KMS-11 (cell line): ENCODE results near the gene CARD10.

Experiments
- H2AFZ ChIP-seq: fragments of 200-600 bp; sonication (generic); 2 replicates; pipeline ENCODE4 v1.6.1; 2016; ENCODE audit warnings: antibody characterized with exemption, mixed run types, low read depth
- H3K27ac ChIP-seq: fragments of 200-600 bp; sonication (generic); 2 replicates; pipeline ENCODE4 v1.6.1; 2016; ENCODE audit warnings: mild to moderate bottlenecking, mixed run types
- H3K27me3 ChIP-seq: fragments of 200-600 bp; sonication (generic); 2 replicates; pipeline ENCODE4 v1.6.1; 2017; ENCODE audit warnings: mild to moderate bottlenecking, low read depth, mixed run types, moderate library complexity; ENCODE audit not compliant: insufficient read depth
- H3K36me3 ChIP-seq: fragments of 200-600 bp; sonication (generic); 2 replicates; pipeline ENCODE4 v1.6.1; 2017; ENCODE audit warnings: mild to moderate bottlenecking, mixed run types; ENCODE audit not compliant: insufficient read depth
- H3K4me1 ChIP-seq: fragments of 200-600 bp; sonication (generic); 2 replicates; pipeline ENCODE4 v1.6.1; 2016; ENCODE audit warnings: mild to moderate bottlenecking, low read depth, mixed run types; ENCODE audit not compliant: poor library complexity, severe bottlenecking
- H3K4me2 ChIP-seq: fragments of 200-600 bp; sonication (generic); 2 replicates; pipeline ENCODE4 v1.7.0; 2016; ENCODE audit warnings: mild to moderate bottlenecking, mixed run types
- H3K4me3 ChIP-seq: fragments of 200-600 bp; sonication (generic); IDR thresholded peaks from 2 replicates; pipeline ENCODE4 v1.6.1; 2017; ENCODE audit warnings: low read depth, low read length, mixed read lengths; ENCODE audit not compliant: insufficient read depth
- H3K79me2 ChIP-seq: fragments of 200-600 bp; sonication (generic); 2 replicates; pipeline ENCODE4 v1.6.1; 2016; ENCODE audit warnings: low read depth, mixed run types; ENCODE audit not compliant: insufficient read depth
- H3K9ac ChIP-seq: fragments of 200-600 bp; sonication (generic); 2 replicates; pipeline ENCODE4 v1.6.1; 2016; ENCODE audit warnings: mild to moderate bottlenecking, mixed run types
- H4K20me1 ChIP-seq: fragments of 200-600 bp; sonication (generic); 2 replicates; pipeline ENCODE4 v1.6.1; 2016; ENCODE audit warnings: mild to moderate bottlenecking, mixed run types; ENCODE audit not compliant: insufficient read depth
- TF ChIP-seq, protein P1 (sequence below): fragments of 200-600 bp; sonication (generic); conservative IDR thresholded peaks from 2 replicates; pipeline ENCODE4 v1.6.1; 2017; ENCODE audit warnings: low read depth, mild to moderate bottlenecking, antibody characterized with exemption, low read length, moderate library complexity, mixed read lengths

Gene CARD10

DNA sequence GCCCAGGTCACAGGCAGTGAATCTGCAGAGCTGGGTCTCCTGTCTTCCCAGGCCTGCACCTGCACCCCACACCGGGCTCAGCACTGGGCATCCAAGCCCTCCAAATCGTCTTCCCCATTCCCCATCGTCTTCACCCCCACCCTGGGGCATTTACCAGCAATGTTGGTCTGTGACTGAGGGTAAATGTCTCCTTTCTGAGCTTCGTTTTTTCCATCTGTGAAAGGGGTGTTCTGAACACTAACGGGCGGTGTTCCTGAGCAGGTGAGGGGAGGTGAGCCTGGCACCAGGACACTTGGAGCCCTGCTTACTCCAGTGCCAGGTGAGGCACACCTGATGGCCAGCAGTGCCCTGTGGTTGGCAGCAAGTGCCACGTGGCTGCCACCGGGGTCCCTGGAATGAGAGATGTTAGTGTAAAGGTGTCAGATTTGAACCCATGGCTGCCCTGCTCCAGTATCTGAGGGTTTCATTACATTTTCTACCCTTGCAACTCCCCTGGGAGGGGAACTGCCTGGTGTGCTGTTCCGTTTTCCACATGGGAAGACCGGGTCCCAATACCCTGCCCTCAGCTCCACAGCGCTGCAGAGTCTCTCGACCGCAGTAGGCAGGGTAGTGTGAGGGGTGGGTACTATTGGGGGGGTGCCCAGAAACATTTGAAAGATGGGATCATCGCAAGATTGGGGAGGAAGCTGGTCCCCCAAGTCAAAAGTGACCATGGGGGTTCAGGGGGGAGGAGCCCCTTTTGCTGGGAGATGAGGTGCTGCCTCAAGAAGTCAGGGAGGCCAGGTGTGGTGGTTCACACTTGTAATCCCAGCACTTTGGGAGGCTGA lies 43.0 kb upstream of the CARD10 start:
- no peaks in the 10 kb centered on the region for H3K79me2 ChIP-seq
- H3K27me3 ChIP-seq: peaks cover 53% of the 10 kb centered on the region
- H2AFZ ChIP-seq: no peak overlapping the region; the same call in 1 of the 2 replicates
- TF ChIP-seq, protein P1, sequence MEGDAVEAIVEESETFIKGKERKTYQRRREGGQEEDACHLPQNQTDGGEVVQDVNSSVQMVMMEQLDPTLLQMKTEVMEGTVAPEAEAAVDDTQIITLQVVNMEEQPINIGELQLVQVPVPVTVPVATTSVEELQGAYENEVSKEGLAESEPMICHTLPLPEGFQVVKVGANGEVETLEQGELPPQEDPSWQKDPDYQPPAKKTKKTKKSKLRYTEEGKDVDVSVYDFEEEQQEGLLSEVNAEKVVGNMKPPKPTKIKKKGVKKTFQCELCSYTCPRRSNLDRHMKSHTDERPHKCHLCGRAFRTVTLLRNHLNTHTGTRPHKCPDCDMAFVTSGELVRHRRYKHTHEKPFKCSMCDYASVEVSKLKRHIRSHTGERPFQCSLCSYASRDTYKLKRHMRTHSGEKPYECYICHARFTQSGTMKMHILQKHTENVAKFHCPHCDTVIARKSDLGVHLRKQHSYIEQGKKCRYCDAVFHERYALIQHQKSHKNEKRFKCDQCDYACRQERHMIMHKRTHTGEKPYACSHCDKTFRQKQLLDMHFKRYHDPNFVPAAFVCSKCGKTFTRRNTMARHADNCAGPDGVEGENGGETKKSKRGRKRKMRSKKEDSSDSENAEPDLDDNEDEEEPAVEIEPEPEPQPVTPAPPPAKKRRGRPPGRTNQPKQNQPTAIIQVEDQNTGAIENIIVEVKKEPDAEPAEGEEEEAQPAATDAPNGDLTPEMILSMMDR: peak; percentile 3; the same call in 1 of the 2 replicates
- no peaks in the 10 kb centered on the region for H4K20me1 ChIP-seq
- no peak overlapping the region for H3K4me2 ChIP-seq
- H3K27ac ChIP-seq: no peak overlapping the region
- peaks cover 16% of the 10 kb centered on the region for H3K4me1 ChIP-seq
- no peak overlapping the region for H3K9ac ChIP-seq
- H3K4me3 ChIP-seq: no peak overlapping the region
- no peaks in the 10 kb centered on the region for H3K36me3 ChIP-seq

DNA sequence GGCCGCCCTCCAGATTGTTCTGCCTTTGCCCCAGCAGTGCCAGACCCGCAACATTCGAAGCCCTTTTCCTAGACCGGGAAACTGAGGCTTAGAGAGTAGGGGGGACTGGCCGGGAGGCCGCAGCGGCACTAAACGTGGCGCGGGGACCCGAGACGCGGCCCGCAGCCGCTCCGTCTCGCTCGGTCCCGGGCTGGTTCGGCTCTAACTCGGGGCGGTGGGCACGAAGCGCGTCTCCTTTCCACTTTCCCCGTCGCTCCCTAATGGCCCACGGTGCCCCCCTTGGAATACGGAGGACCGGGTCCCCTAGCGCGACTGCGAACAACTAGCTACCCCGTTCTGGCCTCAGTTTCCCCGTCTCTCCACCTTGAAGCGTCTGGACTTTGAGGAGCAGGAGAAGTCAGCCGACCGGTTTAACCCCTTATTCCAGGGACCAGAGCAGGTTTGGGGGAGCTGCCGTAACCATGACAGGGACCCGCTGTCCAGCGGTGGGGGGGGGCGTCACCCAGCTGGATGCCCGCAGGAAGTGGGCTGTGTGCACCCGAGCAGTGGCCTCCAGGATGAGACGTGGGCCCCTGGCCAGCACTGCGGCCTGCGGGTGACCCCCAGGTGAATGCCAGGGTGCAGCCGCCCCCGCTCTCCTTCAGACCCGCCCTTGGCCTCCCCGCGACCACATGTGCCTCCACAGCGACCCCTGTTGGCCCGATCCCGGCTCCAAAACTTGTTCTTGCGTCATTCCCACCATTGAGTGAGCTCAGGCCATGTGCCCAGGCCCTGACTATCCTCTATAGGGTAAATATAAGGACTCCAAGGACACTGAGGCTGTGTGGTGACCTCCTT lies 42.2 kb upstream of the CARD10 start:
- Histone ChIP-seq H2AFZ (no peak overlapping the region; the same call in 1 of the 2 replicates), H3K27me3 (peaks cover 61% of the 10 kb centered on the region), H3K4me1 (peaks cover 9% of the 10 kb centered on the region), H3K36me3 (no peaks in the 10 kb centered on the region), H3K79me2 (no peaks in the 10 kb centered on the region), H3K4me3 (no peak overlapping the region), H4K20me1 (no peaks in the 10 kb centered on the region), H3K27ac (no peak overlapping the region), H3K9ac (no peak overlapping the region), H3K4me2 (no peak overlapping the region)
- TF ChIP-seq, protein P1: peak; percentile 65

DNA sequence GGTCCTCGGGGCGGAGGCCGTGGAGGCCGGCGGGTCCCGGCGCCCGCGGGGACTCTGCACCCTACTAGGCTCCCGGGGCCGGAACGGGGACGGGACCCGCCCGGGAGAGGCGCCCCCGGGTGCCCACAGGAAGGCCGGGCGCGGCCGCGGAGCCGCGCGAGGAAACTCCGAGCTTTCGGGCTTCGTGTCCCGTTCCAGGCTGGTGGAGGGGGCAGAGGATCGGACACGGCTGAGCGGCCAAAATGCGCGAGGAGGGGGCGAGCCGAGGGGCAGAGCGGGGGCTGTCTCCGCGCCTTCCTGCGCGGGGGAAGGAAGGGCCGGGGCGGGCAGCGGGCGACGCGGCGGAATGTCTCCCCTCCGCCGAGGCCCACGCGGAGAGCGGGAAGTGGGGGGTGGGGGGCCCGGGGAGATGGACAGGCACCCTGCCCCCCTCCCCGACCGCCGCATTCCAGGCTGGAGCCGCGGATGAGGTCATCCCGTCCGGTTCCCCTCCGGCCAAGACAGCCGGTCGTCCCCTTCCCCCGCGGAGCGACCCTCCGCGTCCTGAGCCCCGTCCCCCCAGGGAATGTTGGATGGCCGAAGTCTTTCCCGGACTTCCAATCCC lies 41.5 kb upstream of the CARD10 start:
- Histone ChIP-seq H3K4me3 (no peak overlapping the region), H3K4me1 (peaks cover 9% of the 10 kb centered on the region), H3K27me3 (peaks cover 67% of the 10 kb centered on the region), H3K79me2 (no peaks in the 10 kb centered on the region), H3K36me3 (no peaks in the 10 kb centered on the region), H3K9ac (no peak overlapping the region), H2AFZ (no peak overlapping the region), H3K4me2 (no peak overlapping the region), H4K20me1 (no peaks in the 10 kb centered on the region), H3K27ac (no peak overlapping the region)
- TF ChIP-seq, protein P1: no peak

DNA sequence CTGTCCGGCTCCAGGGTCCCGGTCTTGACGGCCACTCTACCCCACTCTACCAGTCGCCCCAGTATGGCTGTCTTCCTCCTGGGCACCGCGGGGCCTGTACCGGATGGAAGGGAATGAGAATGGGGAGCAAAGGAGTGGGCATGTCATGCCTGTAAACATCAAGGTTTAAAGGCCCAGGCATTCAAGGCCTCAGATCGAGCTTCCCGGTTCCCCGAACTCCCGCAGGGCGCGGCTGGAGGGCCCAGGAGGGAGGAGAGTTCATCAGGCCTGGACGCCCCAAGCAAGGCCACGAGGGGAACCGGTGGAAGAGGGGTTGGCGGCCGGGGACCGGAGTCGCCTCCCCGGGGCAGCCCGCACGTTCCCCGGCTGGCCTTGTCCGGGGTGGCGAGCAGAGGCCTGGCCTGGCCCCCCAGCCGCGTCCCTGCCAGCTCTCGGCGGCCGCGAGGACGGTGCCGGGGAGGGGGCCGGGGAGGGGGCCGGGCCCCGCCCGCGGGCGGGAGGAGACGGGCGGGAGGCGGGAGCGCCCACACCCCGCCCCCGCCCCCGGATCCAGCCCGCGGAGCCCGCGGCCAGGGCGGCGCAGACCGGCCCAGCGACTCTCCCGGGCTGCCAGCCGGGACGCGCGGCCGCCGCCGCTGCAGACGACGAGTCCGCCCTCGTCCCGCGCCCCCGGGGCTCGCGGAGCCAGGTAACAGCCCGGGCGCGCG lies 40.8 kb upstream of the CARD10 start, which contains the start of gene CDC42EP1:
Gene CDC42EP1, plus strand, starts transcription at position 580 of the 707 bp plus-strand sequence. CDS start 5,870 bp downstream, outside the sequence.
- Histone ChIP-seq H3K9ac (no peak within 1 kb of the TSS), H4K20me1 (no peaks in the 10 kb centered on the region), H2AFZ (no peak within 1 kb of the TSS), H3K79me2 (no peaks in the 10 kb centered on the region), H3K36me3 (no peaks in the 10 kb centered on the region), H3K4me2 (no peak within 1 kb of the TSS), H3K4me1 (peaks cover 9% of the 10 kb centered on the region), H3K27me3 (peaks cover 73% of the 10 kb centered on the region), H3K4me3 (no peak within 1 kb of the TSS), H3K27ac (no peak within 1 kb of the TSS)
- TF ChIP-seq, protein P1: no peak
